Thymus (tissue), 11 donors: ENCODE measurements around the gene ST6GALNAC5. TPM values are rescaled to one million over a fixed set of nuclear protein-coding genes. Genes with fewer than 3 reads are reported as not detected.

Source experiments
- DNase-seq, 9 donors: peaks; one replicate each; pipeline ENCODE4 v3.0.0-alpha.2; 2013; ENCODE audit warnings: low spot score in 9 of 9, low read depth in 6 of 9, missing footprints in 1 of 9
- H3K27ac ChIP-seq, 2 donors: one replicate each; pipeline ENCODE4 v1.5.1; 2013; ENCODE audit warnings: control low read depth in 1 of 2, low read depth in 1 of 2, low read length in 1 of 2, mild to moderate bottlenecking in 1 of 2, moderate library complexity in 1 of 2
- H3K27me3 ChIP-seq, 2 donors: one replicate each; pipeline ENCODE4 v1.5.1; 2013; ENCODE audit warnings: low read length in 1 of 2; ENCODE audit not compliant: control insufficient read depth in 2 of 2, insufficient read depth in 1 of 2
- H3K36me3 ChIP-seq, 2 donors: one replicate each; pipeline ENCODE4 v1.5.1; 2013; ENCODE audit warnings: low read length in 1 of 2, mild to moderate bottlenecking in 1 of 2, moderate library complexity in 1 of 2; ENCODE audit not compliant: control insufficient read depth in 2 of 2, insufficient read depth in 2 of 2
- H3K4me1 ChIP-seq, 2 donors: one replicate each; pipeline ENCODE4 v1.5.1; 2013; ENCODE audit warnings: low read length in 2 of 2; ENCODE audit not compliant: control insufficient read depth in 2 of 2, insufficient read depth in 2 of 2
- H3K4me3 ChIP-seq, 2 donors: one replicate each; pipeline ENCODE4 v1.5.1; 2013; ENCODE audit warnings: low read length in 2 of 2, control low read depth in 1 of 2, mild to moderate bottlenecking in 1 of 2
- H3K9me3 ChIP-seq, 2 donors: one replicate each; pipeline ENCODE4 v1.5.1; 2013; ENCODE audit warnings: low read length in 1 of 2, mild to moderate bottlenecking in 1 of 2; ENCODE audit not compliant: control insufficient read depth in 2 of 2, insufficient read depth in 1 of 2
- WGBS: extraction: QIAGEN DNeasy Blood & Tissue Kit; methylation state at CpG from one replicate; pipeline ENCODE4 v1.1.7; 2013; 5-methylcytosine and 5-hydroxymethylcytosine counted together
- polyA plus RNA-seq: library from polyadenylated mRNA; stranded (reverse); fragments of 200-250 nt; gene quantifications from one replicate; pipeline ENCODE4 v1.2.3, GENCODE V29; 2013
- total RNA-seq: library from RNA; stranded (reverse); fragments of 120-200 nt; gene quantifications from one replicate; pipeline ENCODE4 v1.2.4, GENCODE V29; 2013
- donor health status: healthy.

The ST6GALNAC5 gene
- total and polyA plus RNA-seq, 2 donors: 0.34 to 1.4 TPM

GRCh38 chr1:76919085-76919484, 51.8 kb downstream of the ST6GALNAC5 start:
- WGBS: 92% methylated on average over 6 of the region's 6 CpGs
- H3K27ac ChIP-seq: no peak overlapping the region
- no peaks in the 10 kb centered on the region for H3K36me3 ChIP-seq
- no peak overlapping the region for H3K4me3 ChIP-seq
- no peaks in the 10 kb centered on the region for H3K9me3 ChIP-seq
- H3K4me1 ChIP-seq: no peaks in the 10 kb centered on the region
- no peaks in the 10 kb centered on the region for H3K27me3 ChIP-seq
- DNase-seq: no peak

- Histone ChIP-seq H3K27ac (no peak overlapping the region), H3K4me3 (no peak overlapping the region), H3K4me1 (no peaks in the 10 kb centered on the region), H3K27me3 (no peaks in the 10 kb centered on the region), H3K9me3 (no peaks in the 10 kb centered on the region), H3K36me3 (no peaks in the 10 kb centered on the region)
- no peak for DNase-seq
- WGBS: 90% methylated on average over 3 of the region's 3 CpGs
Measured at GRCh38 chr1:76921590-76921989, 54.3 kb downstream of the ST6GALNAC5 start.

GRCh38 chr1:76925825-76926224, 58.5 kb downstream of the ST6GALNAC5 start:
- Histone ChIP-seq H3K36me3 (no peaks in the 10 kb centered on the region), H3K27me3 (no peaks in the 10 kb centered on the region), H3K27ac (no peak overlapping the region), H3K4me1 (no peaks in the 10 kb centered on the region), H3K4me3 (no peak overlapping the region), H3K9me3 (peaks cover 0 to 2% of the 10 kb centered on the region in 2 donors)
- 90% methylated on average over 3 of the region's 3 CpGs for WGBS
- no peak for DNase-seq

- DNase-seq: no peak
- H3K4me3 ChIP-seq: no peak overlapping the region
- peaks cover 2 to 5% of the 10 kb centered on the region in 2 donors for H3K9me3 ChIP-seq
- no peaks in the 10 kb centered on the region for H3K36me3 ChIP-seq
- no peaks in the 10 kb centered on the region for H3K4me1 ChIP-seq
- WGBS: 88% methylated on average over 2 of the region's 2 CpGs
- no peak overlapping the region for H3K27ac ChIP-seq
- H3K27me3 ChIP-seq: no peaks in the 10 kb centered on the region
Measured at GRCh38 chr1:76928522-76928921, 61.2 kb downstream of the ST6GALNAC5 start.

GRCh38 chr1:76929136-76929535, 61.9 kb downstream of the ST6GALNAC5 start:
- WGBS: 96% methylated on average over 4 of the region's 4 CpGs
- peaks cover 2 to 5% of the 10 kb centered on the region in 2 donors for H3K9me3 ChIP-seq

GRCh38 chr1:76933847-76934815, 66.9 kb downstream of the ST6GALNAC5 start:
- Histone ChIP-seq H3K36me3 (no peaks in the 10 kb centered on the region), H3K4me1 (peaks cover 0 to 2% of the 10 kb centered on the region in 2 donors), H3K9me3 (peaks cover 2 to 5% of the 10 kb centered on the region in 2 donors), H3K27me3 (no peaks in the 10 kb centered on the region), H3K4me3 (no peak overlapping the region), H3K27ac (no peak overlapping the region)
- 93% methylated on average over 6 of the region's 6 CpGs for WGBS
- peak in 1 of 9 donors; percentile 7 for DNase-seq

More at GRCh38 chr1:76929136-76929535, 61.9 kb downstream of the ST6GALNAC5 start:
- H3K4me3 ChIP-seq: no peak overlapping the region
- H3K36me3 ChIP-seq: no peaks in the 10 kb centered on the region
- no peaks in the 10 kb centered on the region for H3K27me3 ChIP-seq
- no peaks in the 10 kb centered on the region for H3K4me1 ChIP-seq
- H3K27ac ChIP-seq: no peak overlapping the region
- DNase-seq: no peak

GRCh38 chr1:76938304-76938703, 71.0 kb downstream of the ST6GALNAC5 start:
- 94% methylated on average over 2 of the region's 2 CpGs for WGBS
- H3K36me3 ChIP-seq: no peaks in the 10 kb centered on the region
- no peak overlapping the region for H3K4me3 ChIP-seq
- DNase-seq: no peak
- no peaks in the 10 kb centered on the region for H3K27me3 ChIP-seq
- H3K4me1 ChIP-seq: peaks cover 0 to 2% of the 10 kb centered on the region in 2 donors
- H3K9me3 ChIP-seq: no peaks in the 10 kb centered on the region
- H3K27ac ChIP-seq: no peak overlapping the region

GRCh38 chr1:76939050-76939816, 72.0 kb downstream of the ST6GALNAC5 start:
- Histone ChIP-seq H3K9me3 (no peaks in the 10 kb centered on the region), H3K36me3 (no peaks in the 10 kb centered on the region), H3K4me1 (peaks cover 0 to 2% of the 10 kb centered on the region in 2 donors), H3K27ac (peak overlapping the region in 1 of 2 donors; percentile 40), H3K4me3 (no peak overlapping the region), H3K27me3 (no peaks in the 10 kb centered on the region)
- WGBS: 96% methylated on average over 8 of the region's 8 CpGs
- DNase-seq: no peak

- WGBS: 96% methylated on average over 5 of the region's 5 CpGs
- no peak for DNase-seq
- Histone ChIP-seq H3K27me3 (no peaks in the 10 kb centered on the region), H3K4me3 (no peak overlapping the region), H3K27ac (peak overlapping the region in 1 of 2 donors; percentile 40), H3K4me1 (peaks cover 0 to 2% of the 10 kb centered on the region in 2 donors), H3K9me3 (no peaks in the 10 kb centered on the region), H3K36me3 (no peaks in the 10 kb centered on the region)
Measured at GRCh38 chr1:76939817-76940216, 72.5 kb downstream of the ST6GALNAC5 start.
